ENCODE data around the gene IARS2.
"Not testable (repeated sequence)": the region's sequence is repeated elsewhere in the genome, so short reads cannot be mapped to it uniquely, and the experiment has no call there.

Gene IARS2

GRCh38 chr1:220164517-220164916, 70.6 kb downstream of the IARS2 start:
- DNase-seq (ENCODE audit: low read depth in 2 of 2), result no peak

GRCh38 chr1:220166853-220167252, 72.9 kb downstream of the IARS2 start:
- DNase-seq (ENCODE audit: low read depth in 2 of 2), result no peak

- not testable (repeated sequence) for DNase-seq (ENCODE audit: low read depth in 2 of 2)
Measured at GRCh38 chr1:220169887-220170286, 76.0 kb downstream of the IARS2 start.

GRCh38 chr1:220170836-220171526, 77.0 kb downstream of the IARS2 start:
- no peak for DNase-seq (ENCODE audit: low read depth in 2 of 2)

GRCh38 chr1:220176540-220176939, 82.6 kb downstream of the IARS2 start:
- DNase-seq (ENCODE audit: low read depth in 2 of 2), result no peak

- no peak for DNase-seq (ENCODE audit: low read depth in 2 of 2)
Measured at GRCh38 chr1:220182111-220182510, 88.2 kb downstream of the IARS2 start.

GRCh38 chr1:220182656-220183055, 88.7 kb downstream of the IARS2 start:
- DNase-seq (ENCODE audit: low read depth in 2 of 2), result no peak

GRCh38 chr1:220184506-220184905, 90.6 kb downstream of the IARS2 start:
- no peak for DNase-seq (ENCODE audit: low read depth in 2 of 2)

- no peak for DNase-seq (ENCODE audit: low read depth in 2 of 2)
Measured at GRCh38 chr1:220186752-220187151, 92.8 kb downstream of the IARS2 start.

- DNase-seq (ENCODE audit: low read depth in 2 of 2), result no peak
Measured at GRCh38 chr1:220188538-220188937, 94.6 kb downstream of the IARS2 start.

- DNase-seq (ENCODE audit: low read depth in 2 of 2), result no peak
Measured at GRCh38 chr1:220189750-220190347, 95.9 kb downstream of the IARS2 start.

GRCh38 chr1:220195701-220196100, 101.8 kb downstream of the IARS2 start:
- DNase-seq (ENCODE audit: low read depth in 2 of 2), result no peak
